Stomach (tissue), 9 donors: Measurements from ENCODE around the gene GEMIN7. TPM values are rescaled to one million over a fixed set of nuclear protein-coding genes. Genes with fewer than 3 reads are reported as not detected.
A peak's percentile ranks its signal among the peaks of the same experiment; 100 is the strongest.

Experiments used
- DNase-seq, 2 donors: peaks; one replicate each; pipeline versions ENCODE4 v3.0.0 to v3.0.0-alpha.2; 2013 to 2019
- H3K27ac ChIP-seq, 5 donors: fragments of 200-600 bp in 4 of 5; sonication (generic) in 4 of 5; one replicate each; pipeline ENCODE4 v1.5.1; 2013 to 2019; ENCODE audit warnings: mild to moderate bottlenecking in 1 of 5, moderate library complexity in 1 of 5
- H3K27me3 ChIP-seq, 3 donors: fragments of 200-600 bp; sonication (generic); one replicate each; pipeline ENCODE4 v1.5.1; 2017 to 2019; ENCODE audit warnings: mixed run types in 1 of 3
- H3K36me3 ChIP-seq, 4 donors: fragments of 200-600 bp; sonication (generic); 1 replicate in 3 of 4; 2 replicates in 1 of 4; pipeline ENCODE4 v1.5.1; 2016 to 2019
- H3K4me1 ChIP-seq, 4 donors: fragments of 200-600 bp; sonication (generic); one replicate each; pipeline ENCODE4 v1.5.1; 2016 to 2019
- H3K4me3 ChIP-seq, 4 donors: fragments of 200-600 bp; sonication (generic) in 3 of 4; one replicate each; pipeline ENCODE4 v1.5.1; 2016 to 2019; ENCODE audit warnings: mild to moderate bottlenecking in 1 of 4
- H3K9me3 ChIP-seq, 4 donors: fragments of 200-600 bp; sonication (generic); one replicate each; pipeline ENCODE4 v1.5.1; 2016 to 2019
- EP300 ChIP-seq: sonication (generic); formaldehyde crosslinking; IDR thresholded peaks from one replicate; pipeline ENCODE4 v1.6.1; 2017; ENCODE audit warnings: antibody characterized with exemption
- POLR2A ChIP-seq, 4 donors: fragments of 450-650 bp; IDR thresholded peaks; one replicate each; pipeline ENCODE4 v1.6.1; 2016; ENCODE audit warnings: antibody characterized with exemption in 4 of 4, control low read depth in 2 of 4, mild to moderate bottlenecking in 1 of 4, moderate library complexity in 1 of 4
- POLR2AphosphoS5 ChIP-seq, 3 donors: sonication (generic); formaldehyde crosslinking; IDR thresholded peaks; one replicate each; pipeline ENCODE4 v1.6.1; 2016; ENCODE audit warnings: antibody characterized with exemption in 3 of 3
- WGBS, 5 donors: extraction: QIAGEN DNeasy Blood & Tissue Kit in 3 of 5; methylation state at CpG; one replicate each; pipeline versions ENCODE4 v1.1.5 to v1.1.7; 2013 to 2018; 5-methylcytosine and 5-hydroxymethylcytosine counted together
- intact Hi-C: fragments of 100-400 bp; cut with DNase I; formaldehyde crosslinking; loops from one replicate; pipeline ENCODE4 v1.15.1; 2023; ENCODE audit warnings: low total_unique reads
- polyA plus RNA-seq, 3 donors: library from polyadenylated mRNA; stranded (reverse); fragments of 200-250 nt; gene quantifications; one replicate each; pipeline ENCODE4 v1.2.3, GENCODE V29; 2013
- total RNA-seq, 5 donors: library from RNA; depleted of rRNA; stranded (reverse); fragments of >200 nt; gene quantifications; one replicate each; pipeline versions ENCODE4 v1.1.0 to v1.2.3, GENCODE V29; 2014 to 2016
- TF ChIP-seq, protein P1 (sequence below), 7 experiments: fragments of 450-650 bp in 4 of 7; fragments of 200-600 bp in 3 of 7; sonication (generic) in 3 of 7; IDR thresholded peaks; one replicate each; pipeline ENCODE4 v1.5.1; 2016 to 2019; ENCODE audit warnings: antibody characterized with exemption in 7 of 7, control low read depth in 2 of 7, mild to moderate bottlenecking in 1 of 7
- donor health status: healthy with polysubstance abuse.
- donor health status: Bipolar disorder and iron deficiency.
- donor health status: healthy.

Gene GEMIN7
- total and polyA plus RNA-seq, 8 donors = 1.8 to 107 (median 25.3) TPM

DNA sequence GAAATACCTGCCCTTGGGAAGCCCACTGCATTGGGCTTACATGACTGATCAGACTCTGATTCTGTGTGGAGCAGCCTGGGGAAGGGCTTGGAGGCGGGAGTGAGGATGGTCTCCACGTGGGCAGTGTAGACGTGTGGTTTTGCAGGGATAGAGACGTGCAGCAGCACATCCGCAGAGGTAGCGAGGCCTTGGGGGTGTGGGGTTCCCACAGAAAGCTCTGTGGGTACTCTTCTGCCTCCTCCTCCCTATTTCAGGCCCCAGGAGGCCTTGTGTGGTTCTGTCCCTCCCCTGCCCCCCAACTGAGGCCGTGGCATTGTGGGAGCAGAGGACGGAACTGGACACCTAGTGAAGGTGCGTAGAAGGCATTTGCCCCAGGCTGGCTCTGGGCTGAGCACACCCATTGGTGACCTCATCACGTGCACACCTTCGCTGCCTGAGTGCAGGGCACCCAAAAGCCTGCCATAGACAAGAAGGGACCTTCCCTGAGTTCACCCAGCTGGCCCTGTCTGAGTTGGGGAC lies 42.8 kb downstream of the GEMIN7 start:
- Histone ChIP-seq H3K4me1 (peaks cover 64 to 97% (median 89%) of the 10 kb centered on the region in 4 donors), H3K27ac (peak overlapping the region in 3 of 5 donors; percentile 10 to 40 (median 26)), H3K27me3 (no peaks in the 10 kb centered on the region), H3K4me3 (no peak overlapping the region), H3K36me3 (peaks cover 0 to 10% (median 0%) of the 10 kb centered on the region in 4 donors), H3K9me3 (no peaks in the 10 kb centered on the region)
- 62 to 75% (median 67%) methylated on average over 11 of the region's 11 CpGs for WGBS, 5 donors
- no peak for TF ChIP-seq EP300
- TF ChIP-seq POLR2A (IDR thresholded peaks at IDR 0.05) = no peak
- TF ChIP-seq POLR2AphosphoS5 (IDR thresholded peaks at IDR 0.05) = no peak
- TF ChIP-seq, protein P1, sequence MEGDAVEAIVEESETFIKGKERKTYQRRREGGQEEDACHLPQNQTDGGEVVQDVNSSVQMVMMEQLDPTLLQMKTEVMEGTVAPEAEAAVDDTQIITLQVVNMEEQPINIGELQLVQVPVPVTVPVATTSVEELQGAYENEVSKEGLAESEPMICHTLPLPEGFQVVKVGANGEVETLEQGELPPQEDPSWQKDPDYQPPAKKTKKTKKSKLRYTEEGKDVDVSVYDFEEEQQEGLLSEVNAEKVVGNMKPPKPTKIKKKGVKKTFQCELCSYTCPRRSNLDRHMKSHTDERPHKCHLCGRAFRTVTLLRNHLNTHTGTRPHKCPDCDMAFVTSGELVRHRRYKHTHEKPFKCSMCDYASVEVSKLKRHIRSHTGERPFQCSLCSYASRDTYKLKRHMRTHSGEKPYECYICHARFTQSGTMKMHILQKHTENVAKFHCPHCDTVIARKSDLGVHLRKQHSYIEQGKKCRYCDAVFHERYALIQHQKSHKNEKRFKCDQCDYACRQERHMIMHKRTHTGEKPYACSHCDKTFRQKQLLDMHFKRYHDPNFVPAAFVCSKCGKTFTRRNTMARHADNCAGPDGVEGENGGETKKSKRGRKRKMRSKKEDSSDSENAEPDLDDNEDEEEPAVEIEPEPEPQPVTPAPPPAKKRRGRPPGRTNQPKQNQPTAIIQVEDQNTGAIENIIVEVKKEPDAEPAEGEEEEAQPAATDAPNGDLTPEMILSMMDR (IDR thresholded peaks at IDR 0.05) = no peak
- intact Hi-C loops = no loop called here
- no peak for DNase-seq

DNA sequence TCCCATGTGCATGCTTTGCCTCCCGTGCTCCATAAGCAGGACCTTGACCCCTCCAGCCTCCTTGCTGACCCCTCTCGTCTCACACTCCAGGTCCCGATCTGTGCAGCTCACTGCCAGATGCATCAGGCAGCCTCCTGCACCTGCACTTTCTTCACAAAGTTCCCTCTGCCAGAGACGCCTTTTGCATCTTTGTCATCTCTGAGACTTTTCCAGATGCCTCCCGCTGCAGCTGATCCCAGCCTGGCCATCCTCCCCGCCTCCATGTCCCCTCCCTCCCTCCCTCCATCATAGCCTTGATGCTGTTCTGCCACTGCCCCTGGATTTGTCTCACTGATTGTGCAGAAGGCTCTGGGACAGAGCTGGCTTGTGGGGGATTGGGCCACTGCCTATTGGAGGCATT lies 43.8 kb downstream of the GEMIN7 start:
- Histone ChIP-seq H3K4me3 (no peak overlapping the region), H3K27me3 (no peaks in the 10 kb centered on the region), H3K9me3 (no peaks in the 10 kb centered on the region), H3K27ac (peak overlapping the region in 2 of 5 donors; percentile 26 to 40), H3K4me1 (peaks cover 55 to 87% (median 81%) of the 10 kb centered on the region in 4 donors), H3K36me3 (peaks cover 0 to 10% (median 0%) of the 10 kb centered on the region in 4 donors)
- 55 to 75% (median 65%) methylated on average over 6 of the region's 6 CpGs for WGBS, 5 donors
- no peak for TF ChIP-seq POLR2A (IDR thresholded peaks at IDR 0.05)
- no peak for TF ChIP-seq POLR2AphosphoS5 (IDR thresholded peaks at IDR 0.05)
- no peak for TF ChIP-seq EP300
- TF ChIP-seq, protein P1 (IDR thresholded peaks at IDR 0.05) = no peak
- intact Hi-C loops = no loop called here
- DNase-seq = no peak

DNA sequence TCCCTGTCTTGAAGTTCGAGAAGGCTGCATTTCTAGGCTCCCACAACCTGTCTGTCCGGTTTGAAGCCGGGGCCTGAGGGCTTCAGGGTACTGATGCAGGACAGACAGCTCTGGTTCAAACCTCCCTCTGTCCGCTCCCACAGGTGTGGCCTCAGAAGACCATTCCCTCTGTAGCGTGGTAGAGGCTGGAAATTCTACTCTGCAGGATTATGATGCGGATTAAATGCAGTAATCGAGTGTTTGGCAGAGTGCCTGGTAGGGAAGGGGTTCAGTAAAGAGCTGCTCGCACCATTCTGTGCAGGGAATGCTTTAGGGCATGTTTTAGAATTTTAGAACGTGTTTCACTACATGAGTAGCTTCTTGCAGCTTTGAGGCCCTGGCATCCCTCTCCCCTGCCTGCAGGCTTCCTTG lies 44.4 kb downstream of the GEMIN7 start:
- Histone ChIP-seq H3K4me3 (no peak overlapping the region), H3K27me3 (no peaks in the 10 kb centered on the region), H3K36me3 (peaks cover 0 to 13% (median under 1%) of the 10 kb centered on the region in 4 donors), H3K27ac (peak overlapping the region in 2 of 5 donors; percentile 15 to 26), H3K4me1 (peaks cover 49 to 84% (median 75%) of the 10 kb centered on the region in 4 donors), H3K9me3 (no peaks in the 10 kb centered on the region)
- WGBS, 5 donors = 26 to 47% (median 35%) methylated on average over 9 of the region's 9 CpGs
- intact Hi-C loops = no loop called here
- TF ChIP-seq EP300 (no peak), POLR2AphosphoS5 (IDR thresholded peaks at IDR 0.05) (no peak), POLR2A (IDR thresholded peaks at IDR 0.05) (no peak)
- TF ChIP-seq, protein P1 (IDR thresholded peaks at IDR 0.05) = no peak
- peak; percentile 64 to 65 for DNase-seq

DNA sequence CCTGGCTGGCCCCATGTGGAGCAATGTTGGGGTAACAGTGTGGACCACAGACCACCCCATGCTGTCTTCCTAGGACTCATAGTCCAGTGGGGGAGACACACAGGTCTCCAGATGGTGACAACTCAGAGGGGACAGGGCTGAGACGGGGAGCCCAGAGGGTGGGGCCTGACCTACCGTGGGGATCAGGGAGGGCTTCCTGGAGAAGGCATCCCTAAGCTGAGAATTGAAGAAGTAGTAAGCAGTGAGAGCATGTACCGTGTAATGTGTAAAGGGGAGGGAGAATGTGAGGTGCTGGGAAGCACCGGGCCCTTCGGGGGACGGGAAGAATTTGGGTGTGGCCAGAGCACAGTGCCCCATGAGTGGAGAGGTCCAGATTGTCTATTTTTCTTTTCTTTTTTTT lies 45.0 kb downstream of the GEMIN7 start:
- Histone ChIP-seq H3K4me3 (no peak overlapping the region), H3K36me3 (peaks cover 0 to 15% (median 4%) of the 10 kb centered on the region in 4 donors), H3K9me3 (no peaks in the 10 kb centered on the region), H3K4me1 (peaks cover 43 to 80% (median 69%) of the 10 kb centered on the region in 4 donors), H3K27me3 (no peaks in the 10 kb centered on the region), H3K27ac (peak overlapping the region in 1 of 5 donors; percentile 15)
- intact Hi-C loops = no loop called here
- DNase-seq = no peak
- TF ChIP-seq POLR2A (IDR thresholded peaks at IDR 0.05) = no peak
- TF ChIP-seq, protein P1 (IDR thresholded peaks at IDR 0.05) = no peak
- no peak for TF ChIP-seq POLR2AphosphoS5 (IDR thresholded peaks at IDR 0.05)
- no peak for TF ChIP-seq EP300
- 37 to 71% (median 62%) methylated on average over 6 of the region's 6 CpGs for WGBS, 5 donors
